Purkinje cell (primary cell): ENCODE measurements around the gene ZGLP1. TPM values are rescaled to one million over a fixed set of nuclear protein-coding genes. Genes with fewer than 3 reads are reported as not detected.

Source experiments
- polyA plus RNA-seq: library from polyadenylated mRNA; unstranded; fragments of >200 nt; fragmentation: Nextera tagmentation; gene quantifications from 2 replicates; pipeline ENCODE4 v1.2.1, GENCODE V29; 2014

Gene ZGLP1
- polyA plus RNA-seq, result not detected in 2 replicates

DNA sequence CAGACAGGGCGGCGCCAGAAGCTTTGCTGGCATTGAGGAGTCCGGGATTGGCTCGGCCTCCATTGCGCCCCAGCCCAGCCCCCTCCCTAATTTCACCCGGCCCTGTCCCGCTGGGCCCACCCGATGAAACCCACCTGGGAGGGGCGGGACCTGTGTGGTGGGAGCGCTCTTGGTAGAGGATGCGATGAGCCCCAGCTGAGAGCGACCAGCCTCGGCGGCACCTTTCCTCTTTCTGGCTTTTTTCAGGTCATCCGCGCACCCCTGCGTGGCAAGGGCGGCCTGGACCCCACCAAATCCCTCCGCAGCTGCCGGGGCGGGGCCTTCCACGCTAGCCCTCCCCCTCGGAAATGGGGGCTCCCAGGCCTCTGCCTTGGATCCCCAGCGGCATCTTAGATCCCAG is at the start of gene ZGLP1:
ZGLP1 (minus strand) TSS at position 393 of the 400 bp plus-strand sequence.

GRCh38 chr19:10339380-10339960 is 29.9 kb upstream of the ZGLP1 start, which contains the start of gene ICAM3:
TSS of gene ICAM3 (minus strand) at chr19:10339624. CDS start at chr19:10339614, 10 bp downstream.

DNA sequence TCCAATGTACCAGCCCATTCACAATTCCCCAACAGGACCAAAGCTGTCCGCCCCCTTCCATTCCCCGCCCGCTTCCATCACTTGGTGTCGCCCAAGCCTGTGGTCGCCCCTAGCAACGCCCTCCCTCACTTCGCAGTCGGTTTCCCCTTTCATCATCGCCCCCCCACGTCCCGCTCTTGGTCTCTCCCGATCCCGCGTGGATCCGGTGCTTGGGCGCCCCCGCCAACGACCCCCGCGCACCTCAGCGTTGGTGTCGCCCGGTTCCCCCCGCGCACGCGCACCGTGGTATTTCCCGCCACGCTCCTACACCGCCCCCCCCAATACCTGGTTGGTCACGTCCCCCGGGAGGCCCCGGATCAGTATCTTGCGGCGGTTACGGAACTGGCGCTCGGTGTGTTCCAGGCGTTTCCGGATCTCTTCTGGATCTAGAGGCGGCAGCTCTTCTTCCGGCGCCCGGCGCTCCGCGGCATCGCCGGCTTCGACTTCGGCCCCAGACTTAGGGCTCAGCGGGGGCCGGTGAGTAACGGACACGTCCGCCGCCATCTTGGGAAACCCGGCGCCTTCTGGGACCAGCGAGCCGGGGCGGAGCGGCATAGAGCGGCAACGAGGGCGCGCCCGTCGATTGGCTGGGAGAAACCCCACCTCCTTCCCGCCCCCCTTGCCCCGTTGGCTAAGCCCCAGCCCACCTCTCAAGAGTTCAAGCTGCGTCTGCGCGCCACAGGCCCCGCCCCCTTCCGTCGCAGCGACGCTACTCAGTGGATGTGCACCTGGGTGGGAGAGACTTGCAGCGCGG is 23.5 kb upstream of the ZGLP1 start, which contains the start of gene RAVER1:
RAVER1 (minus strand) TSS at position 565 of the 793 bp plus-strand sequence; CDS start at position 543, 22 bp downstream.

DNA sequence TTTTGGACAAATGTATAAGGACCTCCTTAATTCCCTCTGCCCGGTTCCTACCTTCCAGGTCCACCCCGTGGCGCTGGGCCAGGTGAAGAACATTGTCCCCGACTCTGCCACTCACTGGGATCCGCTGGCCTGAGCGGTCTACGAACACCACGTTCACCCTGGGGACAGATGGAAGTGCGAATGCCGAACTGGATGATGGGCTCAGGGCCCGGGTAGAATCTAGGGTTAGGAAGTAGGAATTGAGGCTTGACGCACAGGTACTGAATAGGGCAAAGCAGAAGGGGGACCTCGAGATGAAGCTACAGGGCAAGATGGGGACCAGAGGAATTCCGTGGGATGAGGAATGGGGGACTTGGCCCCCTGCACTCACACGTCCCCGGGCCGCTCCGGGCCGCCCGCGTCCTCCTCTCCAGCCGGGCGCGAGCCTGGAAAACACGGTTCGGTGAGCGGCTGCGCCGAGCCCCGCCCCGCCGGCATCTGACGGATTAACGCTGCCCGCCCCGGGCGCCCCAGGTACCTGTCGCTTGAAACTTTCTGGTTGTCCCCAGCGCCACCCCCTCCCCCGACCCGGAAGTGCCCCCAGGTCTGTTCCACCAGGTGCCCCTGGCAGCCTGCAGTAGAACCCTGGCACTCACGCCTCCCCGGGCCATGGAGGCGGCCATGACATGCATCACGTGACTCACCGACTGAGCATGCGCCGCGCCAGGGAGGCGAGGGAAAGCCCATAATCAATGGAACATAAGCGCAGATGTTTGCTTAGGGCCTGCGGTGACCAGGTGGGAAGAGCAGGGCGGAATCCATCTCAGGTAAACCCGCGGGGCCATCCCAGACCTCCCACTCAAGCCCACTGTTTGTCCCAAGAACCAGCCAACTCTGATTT is 6.0 kb upstream of the ZGLP1 start, which contains the start of gene FDX2:
FDX2 (minus strand) TSS at position 681 of the 880 bp plus-strand sequence; CDS start at position 662, 19 bp downstream.

DNA sequence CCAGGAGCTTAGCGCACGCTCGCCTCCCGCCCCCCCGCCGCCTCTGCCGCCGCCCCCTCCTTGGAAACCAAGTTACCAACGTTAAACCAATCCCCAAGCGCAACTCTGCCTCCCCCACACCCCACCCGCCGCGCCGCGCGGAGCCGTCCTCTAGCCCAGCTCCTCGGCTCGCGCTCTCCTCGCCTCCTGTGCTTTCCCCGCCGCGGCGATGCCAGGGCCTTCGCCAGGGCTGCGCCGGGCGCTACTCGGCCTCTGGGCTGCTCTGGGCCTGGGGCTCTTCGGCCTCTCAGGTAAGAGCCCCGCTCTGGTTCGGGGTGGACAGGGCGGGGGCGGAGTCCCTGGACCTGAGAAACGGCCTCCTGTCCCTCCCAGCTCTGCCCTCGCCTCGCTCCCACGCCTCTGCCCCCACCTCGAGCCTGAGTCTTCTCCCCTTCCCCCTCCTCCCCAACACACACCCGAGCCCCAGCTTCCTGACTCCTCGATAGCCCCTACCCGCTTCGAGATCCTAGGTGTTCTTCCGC is 19.7 kb downstream of the ZGLP1 start, which contains the start of gene ICAM5:
ICAM5 (plus strand) TSS at position 117 of the 521 bp plus-strand sequence; CDS start at position 209, 92 bp downstream.

GRCh38 chr19:10286803-10287737 is 22.5 kb downstream of the ZGLP1 start, which contains the start of gene ICAM4:
TSS of gene ICAM4 (plus strand) at chr19:10286955. CDS start at chr19:10287013, 58 bp downstream.

DNA sequence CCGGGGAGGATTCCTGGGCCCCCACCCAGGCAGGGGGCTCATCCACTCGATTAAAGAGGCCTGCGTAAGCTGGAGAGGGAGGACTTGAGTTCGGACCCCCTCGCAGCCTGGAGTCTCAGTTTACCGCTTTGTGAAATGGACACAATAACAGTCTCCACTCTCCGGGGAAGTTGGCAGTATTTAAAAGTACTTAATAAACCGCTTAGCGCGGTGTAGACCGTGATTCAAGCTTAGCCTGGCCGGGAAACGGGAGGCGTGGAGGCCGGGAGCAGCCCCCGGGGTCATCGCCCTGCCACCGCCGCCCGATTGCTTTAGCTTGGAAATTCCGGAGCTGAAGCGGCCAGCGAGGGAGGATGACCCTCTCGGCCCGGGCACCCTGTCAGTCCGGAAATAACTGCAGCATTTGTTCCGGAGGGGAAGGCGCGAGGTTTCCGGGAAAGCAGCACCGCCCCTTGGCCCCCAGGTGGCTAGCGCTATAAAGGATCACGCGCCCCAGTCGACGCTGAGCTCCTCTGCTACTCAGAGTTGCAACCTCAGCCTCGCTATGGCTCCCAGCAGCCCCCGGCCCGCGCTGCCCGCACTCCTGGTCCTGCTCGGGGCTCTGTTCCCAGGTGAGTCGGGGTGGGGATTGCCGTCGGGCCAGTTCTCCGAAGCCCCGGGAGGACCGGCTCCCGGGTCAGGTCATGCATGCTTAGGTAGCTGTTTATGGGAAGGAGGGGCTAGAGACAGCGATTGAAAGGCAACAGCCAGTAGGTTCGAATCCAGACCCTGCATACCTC is 38.8 kb downstream of the ZGLP1 start, which contains the start of gene ICAM1:
ICAM1 (plus strand) TSS at position 505 of the 779 bp plus-strand sequence; CDS start at position 545, 40 bp downstream.

Other genes starting within 250 kb of the ZGLP1 start
- gene SHFL, start 223.5 kb downstream of the ZGLP1 start, polyA plus RNA-seq, result 8.1 and 10.2 TPM in 2 replicates
- 1.3 TPM in 1 of 2 replicates, not detected in the other for gene ANGPTL6, start 207.1 kb downstream of the ZGLP1 start, polyA plus RNA-seq
- gene PPAN, start 203.5 kb downstream of the ZGLP1 start, polyA plus RNA-seq, result 0.21 and 0.94 TPM in 2 replicates
- gene P2RY11, start 198.1 kb downstream of the ZGLP1 start, polyA plus RNA-seq, result not detected in 2 replicates
- 27.0 and 30.7 TPM in 2 replicates for gene EIF3G, start 189.9 kb downstream of the ZGLP1 start, polyA plus RNA-seq
- 28.9 and 38.4 TPM in 2 replicates for gene DNMT1, start 114.9 kb downstream of the ZGLP1 start, polyA plus RNA-seq
- gene S1PR2, start 78.5 kb downstream of the ZGLP1 start, polyA plus RNA-seq, result not detected in 2 replicates
- gene MRPL4, start 57.6 kb downstream of the ZGLP1 start, polyA plus RNA-seq, result 11.7 and 13.8 TPM in 2 replicates
- gene ICAM1, start 38.7 kb downstream of the ZGLP1 start, polyA plus RNA-seq, result not detected in 2 replicates
- gene ICAM4, start 22.9 kb downstream of the ZGLP1 start, polyA plus RNA-seq, result not detected in 2 replicates
- gene ICAM5, start 19.9 kb downstream of the ZGLP1 start, polyA plus RNA-seq, result 0.24 TPM in 1 of 2 replicates, not detected in the other
- gene FDX2, start 6.2 kb upstream of the ZGLP1 start, polyA plus RNA-seq, result 12.7 and 29.5 TPM in 2 replicates
- gene RAVER1, start 23.7 kb upstream of the ZGLP1 start, polyA plus RNA-seq, result 0.13 TPM in 2 replicates
- gene ICAM3, start 29.8 kb upstream of the ZGLP1 start, polyA plus RNA-seq, result 2.8 TPM in 1 of 2 replicates, not detected in the other
- gene TYK2, start 70.8 kb upstream of the ZGLP1 start, polyA plus RNA-seq, result 8.2 and 13.2 TPM in 2 replicates
- 16.1 and 22.6 TPM in 2 replicates for gene CDC37, start 93.7 kb upstream of the ZGLP1 start, polyA plus RNA-seq
- gene PDE4A, start 110.7 kb upstream of the ZGLP1 start, polyA plus RNA-seq, result 0.63 and 2.5 TPM in 2 replicates
- 11.3 and 23.4 TPM in 2 replicates for gene KEAP1, start 193.5 kb upstream of the ZGLP1 start, polyA plus RNA-seq
- gene S1PR5, start 207.6 kb upstream of the ZGLP1 start, polyA plus RNA-seq, result 0.32 TPM in 1 of 2 replicates, not detected in the other
- gene ATG4D, start 234.1 kb upstream of the ZGLP1 start, polyA plus RNA-seq, result 5.6 TPM in 1 of 2 replicates, not detected in the other